HepG2 (cell line): ENCODE results near the gene SURF1. TPM values are rescaled to one million over a fixed set of nuclear protein-coding genes. Genes with fewer than 3 reads are reported as not detected.
A peak's percentile ranks its signal among the peaks of the same experiment; 100 is the strongest.

Experiments used
- ATAC-seq: fragments of 200-7000 bp; cut with Tn5 transposase; 3 replicates; pipeline ENCODE4 v1.9.1; 2020; ENCODE audit warnings: mild to moderate bottlenecking, moderate library complexity
- BruUV-seq: library from RNA; stranded (reverse); fragments of 400-500 nt; replicated peaks from 2 replicates; lab custom pipeline; 2021; lab: Mats Ljungman, UMichigan
- CTCF ChIA-PET: fragments of 300-600 bp; formaldehyde crosslinking; extraction: SDS; loops from one replicate; lab custom pipeline; 2021; ENCODE audit warnings: low total read pairs, inconsistent platforms, low intra/inter-chr PET ratio; lab: Yijun Ruan, JAX
- POLR2A ChIA-PET: fragments of 350-600 bp; sonication (Branson Sonifier 250); formaldehyde crosslinking; loops from one replicate; lab custom pipeline; 2020; ENCODE audit warnings: antibody characterized with exemption, inconsistent platforms; lab: Yijun Ruan, JAX
- DNase-seq: peaks from one replicate; pipeline ENCODE4 v3.0.0-alpha.2; 2015; ENCODE audit warnings: low spot score
- FAIRE-seq: peaks from 3 replicates; lab custom pipeline; 2011; peaks lifted over from hg19 to GRCh38; lab: Jason Lieb, UNC
- H2AFZ ChIP-seq: one replicate; pipeline ENCODE4 v1.6.1; 2011; ENCODE audit warnings: low read length, inconsistent platforms
- H3K27ac ChIP-seq: fragments of 300-600 bp; 3 replicates; pipeline ENCODE4 v1.8.0; 2011; ENCODE audit warnings: mixed run types, mild to moderate bottlenecking, mixed read lengths, low read length, inconsistent platforms; ENCODE audit not compliant: insufficient read depth; ENCODE audit errors: extremely low read length
- H3K27me3 ChIP-seq, 2 experiments: fragments of 200-600 bp in 1 of 2; 2 replicates in 1 of 2; 3 replicates in 1 of 2; pipeline versions ENCODE4 v1.6.0 to v1.8.0; 2011; ENCODE audit warnings: low read length in 2 of 2, mild to moderate bottlenecking in 2 of 2, moderate library complexity in 2 of 2, inconsistent platforms in 1 of 2; ENCODE audit not compliant: insufficient read depth in 2 of 2, control insufficient read depth in 1 of 2
- H3K36me3 ChIP-seq, 2 experiments: fragments of 200-600 bp in 1 of 2; replicated peaks in 1 of 2; 2 replicates in 1 of 2; 3 replicates in 1 of 2; pipeline versions ENCODE4 v1.5.1 to v1.8.0; 2011; ENCODE audit warnings: low read length in 2 of 2, inconsistent platforms in 1 of 2; ENCODE audit not compliant: insufficient read depth in 2 of 2, control insufficient read depth in 1 of 2
- H3K4me1 ChIP-seq: 2 replicates; pipeline ENCODE4 v1.5.1; 2012; ENCODE audit warnings: low read length, inconsistent platforms; ENCODE audit not compliant: insufficient read depth
- H3K4me2 ChIP-seq: 2 replicates; pipeline ENCODE4 v1.6.0; 2011; ENCODE audit warnings: low read depth, low read length, inconsistent platforms
- H3K4me3 ChIP-seq, 3 experiments: fragments of 200-600 bp in 1 of 3; sonication (generic), shearing (Covaris generic) in 1 of 3; replicated peaks in 1 of 3; 2 replicates each; pipeline ENCODE4 v1.5.1; 2011 to 2016; ENCODE audit warnings: low read length in 3 of 3, inconsistent platforms in 2 of 3, low read depth in 2 of 3, mild to moderate bottlenecking in 2 of 3, control low read depth in 1 of 3, mixed read lengths in 1 of 3; ENCODE audit not compliant: insufficient read depth in 1 of 3
- H3K79me2 ChIP-seq: one replicate; pipeline ENCODE4 v1.6.1; 2011; ENCODE audit warnings: low read length, inconsistent platforms; ENCODE audit not compliant: insufficient read depth
- H3K9ac ChIP-seq: 2 replicates; pipeline ENCODE4 v1.6.0; 2011; ENCODE audit warnings: mild to moderate bottlenecking, low read depth, low read length, inconsistent platforms; ENCODE audit not compliant: insufficient read depth
- H3K9me3 ChIP-seq: 2 replicates; pipeline ENCODE4 v1.5.1; 2012; ENCODE audit warnings: mild to moderate bottlenecking, low read length
- H4K20me1 ChIP-seq: 2 replicates; pipeline ENCODE4 v1.6.0; 2011; ENCODE audit warnings: inconsistent platforms, mild to moderate bottlenecking, low read length, moderate library complexity; ENCODE audit not compliant: insufficient read depth
- CBX1 ChIP-seq: IDR thresholded peaks from one replicate; pipeline ENCODE4 v1.6.1; 2016; ENCODE audit warnings: antibody characterized with exemption, low read depth
- CEBPZ ChIP-seq: IDR thresholded peaks from 2 replicates; pipeline ENCODE4 v1.6.1; 2012; ENCODE audit warnings: low read length, improper control_type of control experiment
- NR2C2 ChIP-seq: sonication (generic); formaldehyde crosslinking; IDR thresholded peaks from 2 replicates; pipeline ENCODE4 v1.4.0; 2020; ENCODE audit warnings: missing genetic modification reagents, mild to moderate bottlenecking, moderate library complexity, borderline replicate concordance
- ZBTB21 ChIP-seq: sonication (generic); formaldehyde crosslinking; IDR thresholded peaks from 2 replicates; pipeline ENCODE4 v1.4.0; 2020; ENCODE audit warnings: missing genetic modification reagents
- ZFP36L1 ChIP-seq: sonication (generic); formaldehyde crosslinking; IDR thresholded peaks from 2 replicates; pipeline ENCODE4 v1.8.0; 2022; ENCODE audit warnings: mild to moderate bottlenecking, missing genetic modification reagents, moderate library complexity
- ZFYVE20 ChIP-seq: sonication (generic); formaldehyde crosslinking; IDR thresholded peaks from 2 replicates; pipeline ENCODE4 v1.8.0; 2023; ENCODE audit warnings: low read depth, mild to moderate bottlenecking, moderate library complexity, missing genetic modification reagents, borderline replicate concordance
- ZNF256 ChIP-seq: sonication (generic); formaldehyde crosslinking; conservative IDR thresholded peaks from 2 replicates; pipeline ENCODE4 v1.4.0; 2020; ENCODE audit warnings: missing genetic modification reagents
- ZNF263 ChIP-seq: sonication (generic); formaldehyde crosslinking; IDR thresholded peaks from 2 replicates; pipeline ENCODE4 v1.4.0; 2020; ENCODE audit warnings: missing genetic modification reagents
- ZNF3 ChIP-seq: IDR thresholded peaks from 2 replicates; pipeline ENCODE4 v1.7.0; 2017; ENCODE audit warnings: inconsistent platforms
- ZNF430 ChIP-seq: sonication (generic); formaldehyde crosslinking; IDR thresholded peaks from 2 replicates; pipeline ENCODE4 v1.9.0; 2021; ENCODE audit warnings: mild to moderate bottlenecking, missing genetic modification reagents
- ZNF776 ChIP-seq: sonication (generic); formaldehyde crosslinking; IDR thresholded peaks from 2 replicates; pipeline ENCODE4 v1.4.0; 2020; ENCODE audit warnings: mild to moderate bottlenecking, missing genetic modification reagents
- WGBS: methylation state at CpG from one replicate; pipeline ENCODE4 v1.1.6; 2017; ENCODE audit warnings: low lambda C conversion rate; 5-methylcytosine and 5-hydroxymethylcytosine counted together
- in situ Hi-C: cut with HindIII; loops from 2 replicates; pipeline ENCODE4 v1.10.0; 2017; ENCODE audit warnings: low pct_unique_long_range_greater_than_20kb; ENCODE audit not compliant: extremely low pct_ligation_motif_present
- intact Hi-C: fragments of 100-400 bp; cut with micrococcal nuclease; formaldehyde crosslinking; loops from one replicate; pipeline ENCODE4 v1.10.0; 2022; ENCODE audit not compliant: unreplicated experiment
- polyA plus RNA-seq, 8 experiments: library from polyadenylated mRNA; depleted of rRNA in 3 of 8; stranded (reverse) in 7 of 8; unstranded in 1 of 8; fragments of >200 nt; fragmentation: Illumina TruSeq in 4 of 8; extraction: Trizol in 4 of 8; gene quantifications; 2 replicates each; pipeline versions ENCODE4 v1.2.1 to v1.2.3, GENCODE V29; 2011 to 2016; ENCODE audit warnings: low read depth in 4 of 8, missing spikeins in 1 of 8, mixed read lengths in 1 of 8; ENCODE audit not compliant: insufficient read depth in 1 of 8
- total RNA-seq, 5 experiments: library from RNA; depleted of rRNA; stranded (reverse); fragments of >200 nt; fragmentation: Illumina TruSeq; extraction: Trizol; gene quantifications; 2 replicates each; pipeline ENCODE4 v1.2.3, GENCODE V29; 2016; ENCODE audit warnings: low read depth in 1 of 5
- TF ChIP-seq, protein P1 (sequence below): sonication (generic); formaldehyde crosslinking; IDR thresholded peaks from 2 replicates; pipeline ENCODE4 v1.5.0; 2020; ENCODE audit warnings: missing genetic modification reagents

SURF1 gene
- total and polyA plus RNA-seq, 2 of the 13 experiments (the other 11 are each of a cell fraction or from before 2014, with no cell fraction given), result 17.8 to 40.7 TPM

DNA sequence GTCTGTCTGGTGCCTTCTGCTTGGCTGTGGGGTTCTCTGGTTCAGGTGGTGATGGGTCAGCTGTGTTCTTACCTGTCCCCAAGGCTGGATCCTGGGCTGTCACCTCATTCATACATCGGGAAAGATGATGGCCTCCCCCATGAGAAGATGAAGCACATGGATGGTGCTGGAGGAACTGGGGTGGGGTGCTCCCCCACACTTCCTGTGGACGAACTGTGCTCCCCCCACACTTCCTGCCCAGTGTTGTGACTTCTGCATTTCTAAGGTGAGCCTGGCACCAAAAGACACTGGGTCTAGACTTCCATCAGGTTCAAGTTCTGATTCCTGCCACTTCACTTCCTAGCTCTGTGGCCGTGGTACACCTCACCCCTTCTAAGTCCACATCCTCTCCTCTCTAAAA is 16.0 kb downstream of the SURF1 start:
- no TSS peak for BruUV-seq
- DNase-seq (no peak), ATAC-seq (no peak), FAIRE-seq (no peak)
- H2AFZ ChIP-seq, result no peak overlapping the region
- no peak overlapping the region for H3K9ac ChIP-seq
- POLR2A ChIA-PET, result interaction anchor here (0.9 kb wide), 1 partner anchor 8 kb away, joined by 4 read pairs; the partner anchor contains the start of genes MED22 and RPL7A
- H3K27ac ChIP-seq, result no peak overlapping the region
- H3K79me2 ChIP-seq, result peaks cover 7% of the 10 kb centered on the region
- peaks cover 9% of the 10 kb centered on the region for H3K4me1 ChIP-seq
- WGBS, result 100% methylated on average over 2 of the region's 3 CpGs
- no peak overlapping the region for H3K4me3 ChIP-seq
- intact Hi-C loops (no loop called here), in situ Hi-C loops (no loop called here)
- no peak overlapping the region for H3K4me2 ChIP-seq
- TF ChIP-seq CEBPZ (no peak), ZNF263 (peak; percentile 67), CBX1 (no peak)
- no peaks in the 10 kb centered on the region; a peak in 1 of 5 replicates for H3K27me3 ChIP-seq
- H4K20me1 ChIP-seq, result no peaks in the 10 kb centered on the region
- peaks cover 6 to 53% of the 10 kb centered on the region in 2 experiments; a peak in 4 of 5 replicates for H3K36me3 ChIP-seq
- CTCF ChIA-PET, result no interaction called here
- no peaks in the 10 kb centered on the region for H3K9me3 ChIP-seq

- peaks cover 6 to 48% of the 10 kb centered on the region in 2 experiments; a peak in 4 of 5 replicates for H3K36me3 ChIP-seq
- ATAC-seq, result no peak
- in situ Hi-C loops, result no loop called here
- TF ChIP-seq, protein P1, sequence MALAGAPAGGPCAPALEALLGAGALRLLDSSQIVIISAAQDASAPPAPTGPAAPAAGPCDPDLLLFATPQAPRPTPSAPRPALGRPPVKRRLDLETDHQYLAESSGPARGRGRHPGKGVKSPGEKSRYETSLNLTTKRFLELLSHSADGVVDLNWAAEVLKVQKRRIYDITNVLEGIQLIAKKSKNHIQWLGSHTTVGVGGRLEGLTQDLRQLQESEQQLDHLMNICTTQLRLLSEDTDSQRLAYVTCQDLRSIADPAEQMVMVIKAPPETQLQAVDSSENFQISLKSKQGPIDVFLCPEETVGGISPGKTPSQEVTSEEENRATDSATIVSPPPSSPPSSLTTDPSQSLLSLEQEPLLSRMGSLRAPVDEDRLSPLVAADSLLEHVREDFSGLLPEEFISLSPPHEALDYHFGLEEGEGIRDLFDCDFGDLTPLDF, result no peak
- TF ChIP-seq NR2C2 (CRISPR knock-in tag) (no peak), ZFP36L1 (CRISPR knock-in tag) (no peak), ZNF430 (CRISPR knock-in tag) (no peak), ZNF256 (CRISPR knock-in tag) (no peak), ZBTB21 (no peak), ZFYVE20 (CRISPR knock-in tag) (no peak), ZNF776 (CRISPR knock-in tag) (no peak), ZNF3 (CRISPR knock-in tag) (no peak)
Measured at GRCh38 chr9:133339641-133340040, 16.6 kb downstream of the SURF1 start.

More at GRCh38 chr9:133339641-133340040, 16.6 kb downstream of the SURF1 start:
- ChIA-PET POLR2A (interaction anchor here (0.9 kb wide), 1 partner anchor 8 kb away, joined by 4 read pairs; the partner anchor contains the start of genes MED22 and RPL7A), CTCF (no interaction called here)
- H3K4me1 ChIP-seq, result peaks cover 13% of the 10 kb centered on the region
- H4K20me1 ChIP-seq, result no peaks in the 10 kb centered on the region
- no peak overlapping the region for H3K4me3 ChIP-seq
- H3K27me3 ChIP-seq, result no peaks in the 10 kb centered on the region; a peak in 1 of 5 replicates
- H2AFZ ChIP-seq, result no peak overlapping the region
- no peak overlapping the region for H3K9ac ChIP-seq
- no peak overlapping the region for H3K4me2 ChIP-seq
- no peak for DNase-seq
- FAIRE-seq, result no peak
- 90% methylated on average over 5 of the region's 5 CpGs for WGBS
- H3K79me2 ChIP-seq, result peaks cover 13% of the 10 kb centered on the region
- intact Hi-C loops, result no loop called here
- no TSS peak for BruUV-seq
- no peaks in the 10 kb centered on the region for H3K9me3 ChIP-seq
- no peak overlapping the region for H3K27ac ChIP-seq
